ENCODE results near the gene TBC1D10A. TPM values are rescaled to one million over a fixed set of nuclear protein-coding genes. Genes with fewer than 3 reads are reported as not detected.

The TBC1D10A gene
- total RNA-seq, 1 experiment from 2014 or later = 24.3 TPM

DNA sequence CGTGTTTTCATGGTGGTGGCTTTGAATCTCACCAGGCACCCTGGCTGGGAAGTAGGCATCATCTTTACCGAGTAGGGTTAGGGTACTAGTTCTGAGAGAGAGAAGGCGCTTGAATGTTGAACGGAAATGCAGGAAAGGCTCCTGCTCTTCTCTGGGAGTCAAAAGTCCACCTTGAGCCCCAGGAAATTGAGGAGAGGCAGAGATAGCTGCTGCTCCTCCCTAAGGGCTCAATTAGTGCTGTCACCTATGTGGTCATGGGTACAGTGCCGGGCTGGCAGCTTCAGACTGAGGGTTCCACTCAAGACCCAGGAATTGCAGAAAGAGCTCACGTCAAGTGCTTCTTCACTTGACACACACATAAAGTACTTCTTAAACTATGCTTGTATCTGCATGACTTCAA lies 31.8 kb upstream of the TBC1D10A start:
- TF ChIP-seq, protein P1, sequence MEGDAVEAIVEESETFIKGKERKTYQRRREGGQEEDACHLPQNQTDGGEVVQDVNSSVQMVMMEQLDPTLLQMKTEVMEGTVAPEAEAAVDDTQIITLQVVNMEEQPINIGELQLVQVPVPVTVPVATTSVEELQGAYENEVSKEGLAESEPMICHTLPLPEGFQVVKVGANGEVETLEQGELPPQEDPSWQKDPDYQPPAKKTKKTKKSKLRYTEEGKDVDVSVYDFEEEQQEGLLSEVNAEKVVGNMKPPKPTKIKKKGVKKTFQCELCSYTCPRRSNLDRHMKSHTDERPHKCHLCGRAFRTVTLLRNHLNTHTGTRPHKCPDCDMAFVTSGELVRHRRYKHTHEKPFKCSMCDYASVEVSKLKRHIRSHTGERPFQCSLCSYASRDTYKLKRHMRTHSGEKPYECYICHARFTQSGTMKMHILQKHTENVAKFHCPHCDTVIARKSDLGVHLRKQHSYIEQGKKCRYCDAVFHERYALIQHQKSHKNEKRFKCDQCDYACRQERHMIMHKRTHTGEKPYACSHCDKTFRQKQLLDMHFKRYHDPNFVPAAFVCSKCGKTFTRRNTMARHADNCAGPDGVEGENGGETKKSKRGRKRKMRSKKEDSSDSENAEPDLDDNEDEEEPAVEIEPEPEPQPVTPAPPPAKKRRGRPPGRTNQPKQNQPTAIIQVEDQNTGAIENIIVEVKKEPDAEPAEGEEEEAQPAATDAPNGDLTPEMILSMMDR (conservative IDR thresholded peaks at IDR 0.05) = no peak
- TF ChIP-seq EZH2 (IDR thresholded peaks at IDR 0.05; ENCODE audit: low read depth) = no peak
- CTCF ChIA-PET = no interaction called here
- no TSS peak for BruUV-seq (replicated peaks)
- peaks cover 11% of the 10 kb centered on the region; the same call in 1 of the 2 replicates for H3F3A ChIP-seq (ENCODE audit: insufficient read depth, low read depth)
- no peak overlapping the region for H3K27ac ChIP-seq
- POLR2A ChIA-PET (ENCODE audit: unreplicated experiment) = interaction anchor here (0.7 kb wide), 1 partner anchor 68 kb away, joined by 7 read pairs; no protein-coding TSS in a partner anchor
- peaks cover 18% of the 10 kb centered on the region for H3K4me1 ChIP-seq (replicated peaks; ENCODE audit: insufficient read depth)
- no peak for DNase-seq
- peaks cover 31% of the 10 kb centered on the region for H3K79me2 ChIP-seq (ENCODE audit: low read depth)
- intact Hi-C loops (cut with micrococcal nuclease; ENCODE audit: unreplicated experiment) = no loop called here
- no peaks in the 10 kb centered on the region for H3K9me3 ChIP-seq (ENCODE audit: insufficient read depth, low read depth)
- no peaks in the 10 kb centered on the region for H3K27me3 ChIP-seq (ENCODE audit: insufficient read depth, low read depth)
- H2AFZ ChIP-seq = no peak overlapping the region
- H3K4me3 ChIP-seq = no peak overlapping the region
- H3K9me2 ChIP-seq (ENCODE audit: insufficient read depth) = no peaks in the 10 kb centered on the region
- peaks cover 28% of the 10 kb centered on the region for H4K20me1 ChIP-seq (ENCODE audit: insufficient read depth)
- peaks cover 4% of the 10 kb centered on the region; the same call in 1 of the 2 replicates for H3K36me3 ChIP-seq (ENCODE audit: low read depth)
- H3K4me2 ChIP-seq = no peak overlapping the region

GRCh38 chr22:30357650-30358215 lies 31.0 kb upstream of the TBC1D10A start:
- peaks cover 18% of the 10 kb centered on the region for H3K4me1 ChIP-seq (replicated peaks; ENCODE audit: insufficient read depth)
- H3K27ac ChIP-seq = no peak overlapping the region
- H3K9me2 ChIP-seq (ENCODE audit: insufficient read depth) = no peaks in the 10 kb centered on the region
- no peak for DNase-seq
- ChIA-PET POLR2A (ENCODE audit: unreplicated experiment) (interaction anchor here (1.0 kb wide), 1 partner anchor 31 kb away, joined by 7 read pairs; no protein-coding TSS in a partner anchor), CTCF (no interaction called here)
- peaks cover 8% of the 10 kb centered on the region; the same call in 1 of the 2 replicates for H3K36me3 ChIP-seq (ENCODE audit: low read depth)
- no peaks in the 10 kb centered on the region for H3K27me3 ChIP-seq (ENCODE audit: insufficient read depth, low read depth)
- no peak for TF ChIP-seq EZH2 (IDR thresholded peaks at IDR 0.05; ENCODE audit: low read depth)
- TF ChIP-seq, protein P1 (conservative IDR thresholded peaks at IDR 0.05) = no peak
- H4K20me1 ChIP-seq (ENCODE audit: insufficient read depth) = peaks cover 34% of the 10 kb centered on the region
- peaks cover 37% of the 10 kb centered on the region for H3K79me2 ChIP-seq (ENCODE audit: low read depth)
- peak overlapping the region; percentile 92 for H3K4me2 ChIP-seq
- H3K9me3 ChIP-seq (ENCODE audit: insufficient read depth, low read depth) = no peaks in the 10 kb centered on the region
- H3F3A ChIP-seq (ENCODE audit: insufficient read depth, low read depth) = peaks cover 11% of the 10 kb centered on the region; the same call in 1 of the 2 replicates
- H2AFZ ChIP-seq = no peak overlapping the region
- no TSS peak for BruUV-seq (replicated peaks)
- intact Hi-C loops (cut with micrococcal nuclease; ENCODE audit: unreplicated experiment) = loop anchor here (2.0 kb wide), 2 partner anchors 59 to 69 kb away; partner anchors contain the start of gene CASTOR1
- H3K4me3 ChIP-seq = peak overlapping the region; percentile 90; the same call in 1 of the 2 replicates

- peaks cover 18% of the 10 kb centered on the region for H3K4me1 ChIP-seq (replicated peaks; ENCODE audit: insufficient read depth)
- H2AFZ ChIP-seq = peak overlapping the region; percentile 89
- peaks cover 13% of the 10 kb centered on the region; the same call in 1 of the 2 replicates for H3K36me3 ChIP-seq (ENCODE audit: low read depth)
- no peaks in the 10 kb centered on the region for H3K27me3 ChIP-seq (ENCODE audit: insufficient read depth, low read depth)
- H3K27ac ChIP-seq = no peak overlapping the region
- peaks cover 8% of the 10 kb centered on the region; the same call in 1 of the 2 replicates for H3F3A ChIP-seq (ENCODE audit: insufficient read depth, low read depth)
- H3K9me3 ChIP-seq (ENCODE audit: insufficient read depth, low read depth) = no peaks in the 10 kb centered on the region
- H3K4me2 ChIP-seq = peak overlapping the region; percentile 92
- POLR2A ChIA-PET (ENCODE audit: unreplicated experiment) = interaction anchor here (0.6 to 1.0 kb wide), 4 partner anchors 30 to 80 kb away, joined by 4 to 7 read pairs (median 6); no protein-coding TSS in a partner anchor
- no peak for DNase-seq
- CTCF ChIA-PET = interaction anchor here (0.7 kb wide), 2 partner anchors 69 to 850 kb away, joined by 3 to 5 read pairs; no protein-coding TSS in a partner anchor
- no TSS peak for BruUV-seq (replicated peaks)
- no peaks in the 10 kb centered on the region for H3K9me2 ChIP-seq (ENCODE audit: insufficient read depth)
- peaks cover 42% of the 10 kb centered on the region for H3K79me2 ChIP-seq (ENCODE audit: low read depth)
- peak overlapping the region; percentile 90 for H3K4me3 ChIP-seq
- intact Hi-C loops (cut with micrococcal nuclease; ENCODE audit: unreplicated experiment) = loop anchor here (2.0 kb wide), 2 partner anchors 58 to 68 kb away; partner anchors contain the start of gene CASTOR1
- peaks cover 36% of the 10 kb centered on the region for H4K20me1 ChIP-seq (ENCODE audit: insufficient read depth)
- TF ChIP-seq EZH2 (IDR thresholded peaks at IDR 0.05; ENCODE audit: low read depth) = no peak
- TF ChIP-seq, protein P1 (conservative IDR thresholded peaks at IDR 0.05) = no peak
Measured at GRCh38 chr22:30357236-30357570, 30.5 kb upstream of the TBC1D10A start.

Measured in PC-9 (cell line).